ENCODE measurements around the gene PLCL2. TPM values are rescaled to one million over a fixed set of nuclear protein-coding genes. Genes with fewer than 3 reads are reported as not detected.
"Not testable (repeated sequence)": the region's sequence is repeated elsewhere in the genome, so short reads cannot be mapped to it uniquely, and the experiment has no call there.

PLCL2 gene
- total RNA-seq, 1 donor from 2014 or later, result 15.2 TPM

DNA sequence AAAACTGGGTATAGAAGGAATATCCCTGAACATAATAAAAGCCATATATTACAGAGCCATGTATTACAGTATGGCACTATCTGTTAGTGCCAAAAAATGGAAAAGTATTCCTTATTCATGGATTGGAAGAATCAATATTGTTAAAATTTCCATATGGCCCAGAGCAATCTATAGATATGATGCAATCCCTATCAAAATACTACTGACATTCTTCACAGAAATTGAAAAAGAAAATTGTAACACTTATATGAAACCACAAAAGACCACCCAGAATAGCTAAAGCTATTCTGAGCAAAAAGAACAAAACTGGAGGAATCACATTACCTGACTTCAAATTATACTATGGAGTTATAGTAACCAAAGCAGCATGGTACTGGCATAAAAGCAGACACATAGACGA, 218.8 kb downstream of the PLCL2 start:
- H3K9me3 Mint-ChIP-seq, result peaks cover 35% of the 10 kb centered on the region
- no peak overlapping the region for H3K27ac Mint-ChIP-seq
- intact Hi-C loops (cut with micrococcal nuclease), result no loop called here
- peaks cover 3% of the 10 kb centered on the region for H3K27me3 Mint-ChIP-seq
- H3K4me1 Mint-ChIP-seq, result peaks cover 12% of the 10 kb centered on the region
- H3K36me3 Mint-ChIP-seq (ENCODE audit: low read depth), result peaks cover 13% of the 10 kb centered on the region
- no peak overlapping the region for H3K4me3 Mint-ChIP-seq
- DNase-seq, result no peak

DNA sequence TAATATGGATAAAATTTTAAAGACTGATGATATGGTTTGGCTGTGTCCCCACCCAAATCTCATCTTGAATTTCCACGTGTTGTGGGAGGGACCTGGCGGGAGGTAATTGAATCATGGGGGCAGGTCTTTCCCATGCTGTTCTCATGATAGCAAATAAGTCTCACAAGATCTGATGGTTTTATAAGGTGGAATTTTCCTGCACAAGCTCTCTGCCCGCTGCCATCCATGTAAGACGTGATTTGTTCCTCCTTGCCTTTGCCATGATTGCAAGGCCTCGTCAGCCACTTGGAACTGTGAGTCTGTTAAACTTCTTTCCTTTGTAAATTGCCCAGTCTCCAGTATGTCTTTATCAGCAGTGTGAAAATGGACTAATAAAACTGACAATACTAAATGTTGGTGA, 222.0 kb downstream of the PLCL2 start:
- H3K4me3 Mint-ChIP-seq; H3K27ac Mint-ChIP-seq; H3K27me3 Mint-ChIP-seq; DNase-seq; intact Hi-C loops (cut with micrococcal nuclease); H3K36me3 Mint-ChIP-seq (ENCODE audit: low read depth): not testable (repeated sequence)
- peaks cover 30% of the 10 kb centered on the region for H3K9me3 Mint-ChIP-seq
- H3K4me1 Mint-ChIP-seq, result peaks cover 21% of the 10 kb centered on the region

GRCh38 chr3:17110660-17111396, 226.1 kb downstream of the PLCL2 start:
- peaks cover 18% of the 10 kb centered on the region for H3K9me3 Mint-ChIP-seq
- peak; percentile 48 for DNase-seq
- H3K27me3 Mint-ChIP-seq, result no peaks in the 10 kb centered on the region
- H3K4me3 Mint-ChIP-seq, result no peak overlapping the region
- no peak overlapping the region for H3K27ac Mint-ChIP-seq
- H3K36me3 Mint-ChIP-seq (ENCODE audit: low read depth), result peaks cover 1% of the 10 kb centered on the region
- H3K4me1 Mint-ChIP-seq, result peaks cover 12% of the 10 kb centered on the region
- intact Hi-C loops (cut with micrococcal nuclease), result no loop called here

DNA sequence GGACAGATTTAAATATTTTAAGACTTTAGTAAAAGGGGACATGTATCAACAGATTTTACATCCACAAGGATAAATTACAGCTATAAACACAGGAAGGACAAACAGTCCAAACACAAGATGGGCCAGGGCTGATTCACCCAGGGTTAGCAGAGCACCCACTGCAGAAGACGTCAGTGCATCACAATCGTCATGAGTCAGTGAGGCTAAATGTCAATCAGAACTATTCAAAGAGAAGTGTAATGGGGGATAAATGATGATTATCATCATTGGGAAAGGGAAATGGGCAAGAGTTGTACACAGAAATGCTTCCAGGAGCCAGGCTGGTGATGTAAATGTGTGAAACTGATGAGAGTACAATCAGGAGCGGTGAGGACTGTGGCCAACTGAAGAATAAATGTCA, 226.8 kb downstream of the PLCL2 start:
- H3K4me1 Mint-ChIP-seq, result peaks cover 10% of the 10 kb centered on the region
- intact Hi-C loops (cut with micrococcal nuclease), result no loop called here
- no peaks in the 10 kb centered on the region for H3K27me3 Mint-ChIP-seq
- peaks cover 1% of the 10 kb centered on the region for H3K36me3 Mint-ChIP-seq (ENCODE audit: low read depth)
- H3K4me3 Mint-ChIP-seq, result no peak overlapping the region
- H3K27ac Mint-ChIP-seq, result no peak overlapping the region
- H3K9me3 Mint-ChIP-seq, result peaks cover 15% of the 10 kb centered on the region
- no peak for DNase-seq

- DNase-seq, result no peak
- Mint-ChIP-seq H3K4me1 (peaks cover 12% of the 10 kb centered on the region), H3K27me3 (no peaks in the 10 kb centered on the region), H3K27ac (no peak overlapping the region), H3K4me3 (no peak overlapping the region), H3K36me3 (ENCODE audit: low read depth) (no peaks in the 10 kb centered on the region), H3K9me3 (peaks cover 18% of the 10 kb centered on the region)
- intact Hi-C loops (cut with micrococcal nuclease), result no loop called here
Measured at GRCh38 chr3:17115186-17115585, 230.4 kb downstream of the PLCL2 start.

- Mint-ChIP-seq H3K27me3 (no peaks in the 10 kb centered on the region), H3K4me1 (peaks cover 9% of the 10 kb centered on the region), H3K4me3 (no peak overlapping the region), H3K36me3 (ENCODE audit: low read depth) (no peaks in the 10 kb centered on the region), H3K9me3 (peaks cover 17% of the 10 kb centered on the region), H3K27ac (no peak overlapping the region)
- intact Hi-C loops (cut with micrococcal nuclease), result no loop called here
- peak; percentile 47 for DNase-seq
Measured at GRCh38 chr3:17116007-17116600, 231.3 kb downstream of the PLCL2 start.

GRCh38 chr3:17118771-17119170, 234.0 kb downstream of the PLCL2 start:
- H3K27me3 Mint-ChIP-seq, result peaks cover 3% of the 10 kb centered on the region
- peak; percentile 41 for DNase-seq
- intact Hi-C loops (cut with micrococcal nuclease), result no loop called here
- peaks cover 3% of the 10 kb centered on the region for H3K36me3 Mint-ChIP-seq (ENCODE audit: low read depth)
- peaks cover 3% of the 10 kb centered on the region for H3K4me1 Mint-ChIP-seq
- no peak overlapping the region for H3K4me3 Mint-ChIP-seq
- H3K27ac Mint-ChIP-seq, result no peak overlapping the region
- peaks cover 15% of the 10 kb centered on the region for H3K9me3 Mint-ChIP-seq

DNA sequence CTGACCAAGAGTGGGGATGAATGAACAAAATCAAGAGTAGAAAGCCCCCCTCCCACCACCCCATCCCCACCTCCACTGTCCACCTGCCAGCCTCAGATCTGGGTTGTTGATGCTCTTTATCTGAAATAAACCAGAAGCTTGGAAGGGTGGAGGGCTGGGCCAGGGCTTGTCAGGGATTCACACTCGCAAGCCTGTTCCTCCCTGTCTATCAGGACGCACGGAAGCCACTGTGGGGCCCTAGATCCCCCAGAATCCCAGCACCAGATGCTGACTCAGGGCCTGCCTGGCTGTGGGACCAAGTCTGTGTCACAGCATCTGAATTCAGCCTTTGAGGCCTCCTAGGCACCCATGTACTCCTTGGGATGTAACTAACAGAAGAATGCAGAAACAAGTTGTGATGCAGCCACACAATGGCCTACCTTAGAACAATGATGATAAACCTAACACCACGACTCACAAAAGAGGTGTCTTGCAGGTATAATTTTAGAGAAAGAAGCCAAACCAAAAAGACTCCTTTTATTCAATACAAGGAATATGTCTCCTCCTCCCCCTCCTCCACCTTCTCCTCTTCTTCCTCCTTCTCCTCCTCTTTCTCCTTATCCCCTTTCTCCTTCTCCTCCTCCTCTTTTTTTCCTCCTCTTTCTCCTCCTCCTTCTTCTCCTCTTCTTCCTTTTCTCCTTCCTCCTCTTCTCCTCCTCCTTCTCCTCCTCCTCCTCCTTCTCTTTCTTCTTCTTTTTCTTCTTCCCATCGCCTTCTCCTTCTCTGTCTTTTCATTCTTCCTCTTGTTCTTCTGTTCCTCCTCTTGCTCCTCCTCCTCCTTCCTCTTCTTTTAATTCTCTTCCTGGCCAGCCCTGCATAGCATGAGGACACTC, 234.7 kb downstream of the PLCL2 start:
- peaks cover 3% of the 10 kb centered on the region for H3K27me3 Mint-ChIP-seq
- peaks cover 3% of the 10 kb centered on the region for H3K4me1 Mint-ChIP-seq
- no peak overlapping the region for H3K27ac Mint-ChIP-seq
- peak; percentile 51 for DNase-seq
- H3K36me3 Mint-ChIP-seq (ENCODE audit: low read depth), result peaks cover 3% of the 10 kb centered on the region
- intact Hi-C loops (cut with micrococcal nuclease), result no loop called here
- H3K4me3 Mint-ChIP-seq, result no peak overlapping the region
- H3K9me3 Mint-ChIP-seq, result peaks cover 14% of the 10 kb centered on the region

DNA sequence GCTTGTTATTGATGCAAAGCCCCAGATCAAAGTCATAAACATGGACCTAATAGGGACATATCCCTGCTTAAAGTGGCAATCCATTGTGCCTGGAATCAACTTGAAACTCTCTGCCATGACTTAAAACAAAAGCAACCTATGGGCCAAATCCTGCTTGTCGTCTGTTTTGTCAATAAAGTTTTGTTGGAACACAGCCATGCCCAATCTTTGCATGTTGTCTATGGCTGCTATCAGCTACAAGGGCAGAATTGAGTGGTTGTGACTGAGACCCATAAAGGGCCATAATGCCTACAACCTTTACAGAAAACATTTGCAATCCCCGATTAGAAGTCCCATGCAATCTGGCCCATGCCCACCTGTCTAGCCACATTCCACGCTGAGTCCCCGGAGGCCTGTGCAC, 235.4 kb downstream of the PLCL2 start:
- peaks cover 3% of the 10 kb centered on the region for H3K4me1 Mint-ChIP-seq

DNA sequence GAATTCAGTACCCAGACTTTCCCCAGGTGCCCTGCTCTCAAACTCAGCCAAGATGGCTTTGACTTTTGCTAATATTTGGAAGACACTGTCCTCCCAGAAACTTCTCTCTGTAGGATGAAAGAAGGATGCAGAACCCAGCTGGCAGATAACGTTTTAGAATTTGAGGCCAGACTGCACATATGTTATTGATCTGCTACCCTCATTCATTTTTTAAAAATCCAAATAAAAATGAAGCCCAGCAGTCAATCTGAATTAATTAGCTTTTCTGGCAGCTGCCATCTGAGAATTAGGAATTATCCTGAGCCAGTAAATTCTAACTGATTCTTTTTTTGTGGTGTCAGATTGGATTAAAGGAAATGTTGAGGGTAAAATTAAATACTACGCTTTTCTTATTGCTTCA, 236.6 kb downstream of the PLCL2 start:
- peaks cover 3% of the 10 kb centered on the region for H3K4me1 Mint-ChIP-seq

More for the DNA sequence above, 235.4 kb downstream of the PLCL2 start:
- no peak for DNase-seq
- Mint-ChIP-seq H3K27me3 (peaks cover 3% of the 10 kb centered on the region), H3K27ac (no peak overlapping the region), H3K9me3 (peaks cover 14% of the 10 kb centered on the region), H3K4me3 (no peak overlapping the region), H3K36me3 (ENCODE audit: low read depth) (peaks cover 3% of the 10 kb centered on the region)
- intact Hi-C loops (cut with micrococcal nuclease), result no loop called here

DNA sequence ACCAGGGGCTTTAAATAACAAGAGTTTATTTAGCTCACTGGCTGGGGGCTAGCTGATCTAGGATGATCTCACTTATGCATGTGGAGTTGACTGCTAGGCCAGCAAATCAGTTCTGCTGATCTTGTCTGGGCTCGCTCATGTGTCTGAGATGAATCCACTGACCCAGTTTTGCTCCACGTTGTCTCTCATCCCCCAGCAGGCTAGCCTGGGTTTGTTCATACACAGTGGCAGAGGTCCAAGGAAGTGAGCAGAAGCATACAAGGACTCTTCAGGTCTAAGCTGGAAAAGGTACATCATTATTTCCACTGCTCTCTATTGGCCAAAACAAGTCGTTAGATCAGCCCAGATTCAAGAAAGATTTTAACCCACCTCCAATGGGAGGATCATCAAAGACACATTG, 238.0 kb downstream of the PLCL2 start:
- Mint-ChIP-seq H3K4me1 (peaks cover 3% of the 10 kb centered on the region), H3K27me3 (peaks cover 3% of the 10 kb centered on the region), H3K27ac (no peak overlapping the region), H3K4me3 (no peak overlapping the region), H3K36me3 (ENCODE audit: low read depth) (peaks cover 3% of the 10 kb centered on the region), H3K9me3 (peaks cover 16% of the 10 kb centered on the region)
- no peak for DNase-seq
- intact Hi-C loops (cut with micrococcal nuclease), result no loop called here

More for the DNA sequence above, 236.6 kb downstream of the PLCL2 start:
- peaks cover 14% of the 10 kb centered on the region for H3K9me3 Mint-ChIP-seq
- intact Hi-C loops (cut with micrococcal nuclease), result no loop called here
- peaks cover 3% of the 10 kb centered on the region for H3K27me3 Mint-ChIP-seq
- no peak overlapping the region for H3K4me3 Mint-ChIP-seq
- no peak overlapping the region for H3K27ac Mint-ChIP-seq
- no peak for DNase-seq
- peaks cover 3% of the 10 kb centered on the region for H3K36me3 Mint-ChIP-seq (ENCODE audit: low read depth)

- peaks cover 27% of the 10 kb centered on the region for H3K9me3 Mint-ChIP-seq
- peaks cover 5% of the 10 kb centered on the region for H3K4me1 Mint-ChIP-seq
- peak; percentile 37 for DNase-seq
- intact Hi-C loops (cut with micrococcal nuclease), result no loop called here
- no peak overlapping the region for H3K27ac Mint-ChIP-seq
- peaks cover 5% of the 10 kb centered on the region for H3K36me3 Mint-ChIP-seq (ENCODE audit: low read depth)
- H3K4me3 Mint-ChIP-seq, result no peak overlapping the region
- H3K27me3 Mint-ChIP-seq, result peaks cover 3% of the 10 kb centered on the region
Measured at GRCh38 chr3:17125738-17126442, 241.1 kb downstream of the PLCL2 start.

DNA sequence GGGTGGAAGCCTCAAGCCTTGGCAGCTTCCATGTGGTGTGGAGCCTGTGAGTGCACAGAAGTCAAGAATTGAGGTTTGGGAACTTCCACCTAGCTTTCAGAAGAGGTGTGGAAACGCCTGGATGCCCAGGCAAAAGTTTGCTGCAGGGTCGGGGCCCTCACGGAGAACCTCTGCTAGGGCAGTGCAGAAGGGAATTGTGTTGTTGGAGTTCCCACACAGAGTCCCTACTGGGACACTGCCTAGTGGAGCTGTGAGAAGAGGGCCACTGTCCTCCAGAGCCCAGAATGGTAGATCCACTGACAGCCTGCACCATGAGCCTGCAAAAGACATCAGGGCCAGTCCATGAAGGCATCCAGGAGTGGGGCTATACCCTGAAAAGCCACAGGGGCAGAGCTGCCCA, 243.9 kb downstream of the PLCL2 start:
- intact Hi-C loops (cut with micrococcal nuclease); H3K36me3 Mint-ChIP-seq (ENCODE audit: low read depth); H3K27me3 Mint-ChIP-seq; H3K4me3 Mint-ChIP-seq; H3K27ac Mint-ChIP-seq; H3K4me1 Mint-ChIP-seq; DNase-seq: not testable (repeated sequence)
- peaks cover 23% of the 10 kb centered on the region for H3K9me3 Mint-ChIP-seq

Data from activated CD4-positive, alpha-beta T cell treated with anti-CD3 and anti-CD28 coated beads, Interleukin-2, amount 10 ng/mL, durations not matched to agents 24 days and 14 days (primary cell).